Transverse colon (tissue), 3 donors: ENCODE data around the gene NEURL1.
"Not testable (repeated sequence)": the region's sequence is repeated elsewhere in the genome, so short reads cannot be mapped to it uniquely, and the experiment has no call there.

ENCODE experiments used
- POLR2A ChIP-seq: fragments of 450-650 bp; IDR thresholded peaks from one replicate; pipeline ENCODE4 v1.6.1; 2016; ENCODE audit warnings: antibody characterized with exemption, mild to moderate bottlenecking, moderate library complexity
- TF ChIP-seq, protein P1 (sequence below), 5 experiments: fragments of 200-600 bp in 3 of 5; fragments of 450-650 bp in 2 of 5; sonication (generic) in 3 of 5; IDR thresholded peaks; 1 replicate in 2 of 5; 2 replicates in 3 of 5; pipeline ENCODE4 v1.5.1; 2016 to 2017; ENCODE audit warnings: antibody characterized with exemption in 5 of 5, inconsistent platforms in 3 of 5, mild to moderate bottlenecking in 2 of 5, moderate library complexity in 1 of 5

DNA sequence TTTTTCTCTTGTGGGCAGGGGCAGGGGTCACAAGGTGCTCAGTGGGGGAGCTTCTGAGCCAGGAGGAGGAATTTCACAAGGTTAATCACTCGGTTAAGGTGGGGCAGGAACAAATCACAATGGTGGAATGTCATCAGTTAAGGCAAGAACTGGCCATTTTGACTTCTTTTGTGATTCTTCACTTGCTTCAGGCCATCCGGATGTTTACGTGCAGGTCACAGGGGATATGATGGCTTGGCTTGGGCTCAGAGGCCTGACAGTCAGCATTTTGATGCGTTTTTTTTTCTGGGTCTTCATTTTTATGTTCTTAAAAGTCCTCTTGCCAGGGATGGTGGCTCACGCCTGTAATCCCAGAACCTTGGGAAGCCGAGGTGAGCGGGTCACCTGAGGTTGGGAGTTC lies 28.5 kb downstream of the NEURL1 start:
- TF ChIP-seq, protein P1, sequence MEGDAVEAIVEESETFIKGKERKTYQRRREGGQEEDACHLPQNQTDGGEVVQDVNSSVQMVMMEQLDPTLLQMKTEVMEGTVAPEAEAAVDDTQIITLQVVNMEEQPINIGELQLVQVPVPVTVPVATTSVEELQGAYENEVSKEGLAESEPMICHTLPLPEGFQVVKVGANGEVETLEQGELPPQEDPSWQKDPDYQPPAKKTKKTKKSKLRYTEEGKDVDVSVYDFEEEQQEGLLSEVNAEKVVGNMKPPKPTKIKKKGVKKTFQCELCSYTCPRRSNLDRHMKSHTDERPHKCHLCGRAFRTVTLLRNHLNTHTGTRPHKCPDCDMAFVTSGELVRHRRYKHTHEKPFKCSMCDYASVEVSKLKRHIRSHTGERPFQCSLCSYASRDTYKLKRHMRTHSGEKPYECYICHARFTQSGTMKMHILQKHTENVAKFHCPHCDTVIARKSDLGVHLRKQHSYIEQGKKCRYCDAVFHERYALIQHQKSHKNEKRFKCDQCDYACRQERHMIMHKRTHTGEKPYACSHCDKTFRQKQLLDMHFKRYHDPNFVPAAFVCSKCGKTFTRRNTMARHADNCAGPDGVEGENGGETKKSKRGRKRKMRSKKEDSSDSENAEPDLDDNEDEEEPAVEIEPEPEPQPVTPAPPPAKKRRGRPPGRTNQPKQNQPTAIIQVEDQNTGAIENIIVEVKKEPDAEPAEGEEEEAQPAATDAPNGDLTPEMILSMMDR (IDR thresholded peaks at IDR 0.05): not testable (repeated sequence)
- not testable (repeated sequence) for TF ChIP-seq POLR2A
